Stomach (tissue), 9 donors: ENCODE data around the gene SLC6A5. TPM values are rescaled to one million over a fixed set of nuclear protein-coding genes. Genes with fewer than 3 reads are reported as not detected.

ENCODE experiments used
- DNase-seq, 2 donors: peaks; one replicate each; pipeline versions ENCODE4 v3.0.0 to v3.0.0-alpha.2; 2013 to 2019
- H3K27ac ChIP-seq, 5 donors: fragments of 200-600 bp in 4 of 5; sonication (generic) in 4 of 5; one replicate each; pipeline ENCODE4 v1.5.1; 2013 to 2019; ENCODE audit warnings: mild to moderate bottlenecking in 1 of 5, moderate library complexity in 1 of 5
- H3K27me3 ChIP-seq, 3 donors: fragments of 200-600 bp; sonication (generic); one replicate each; pipeline ENCODE4 v1.5.1; 2017 to 2019; ENCODE audit warnings: mixed run types in 1 of 3
- H3K36me3 ChIP-seq, 4 donors: fragments of 200-600 bp; sonication (generic); 1 replicate in 3 of 4; 2 replicates in 1 of 4; pipeline ENCODE4 v1.5.1; 2016 to 2019
- H3K4me1 ChIP-seq, 4 donors: fragments of 200-600 bp; sonication (generic); one replicate each; pipeline ENCODE4 v1.5.1; 2016 to 2019
- H3K4me3 ChIP-seq, 4 donors: fragments of 200-600 bp; sonication (generic) in 3 of 4; one replicate each; pipeline ENCODE4 v1.5.1; 2016 to 2019; ENCODE audit warnings: mild to moderate bottlenecking in 1 of 4
- H3K9me3 ChIP-seq, 4 donors: fragments of 200-600 bp; sonication (generic); one replicate each; pipeline ENCODE4 v1.5.1; 2016 to 2019
- EP300 ChIP-seq: sonication (generic); formaldehyde crosslinking; IDR thresholded peaks from one replicate; pipeline ENCODE4 v1.6.1; 2017; ENCODE audit warnings: antibody characterized with exemption
- POLR2A ChIP-seq, 4 donors: fragments of 450-650 bp; IDR thresholded peaks; one replicate each; pipeline ENCODE4 v1.6.1; 2016; ENCODE audit warnings: antibody characterized with exemption in 4 of 4, control low read depth in 2 of 4, mild to moderate bottlenecking in 1 of 4, moderate library complexity in 1 of 4
- POLR2AphosphoS5 ChIP-seq, 3 donors: sonication (generic); formaldehyde crosslinking; IDR thresholded peaks; one replicate each; pipeline ENCODE4 v1.6.1; 2016; ENCODE audit warnings: antibody characterized with exemption in 3 of 3
- WGBS, 5 donors: extraction: QIAGEN DNeasy Blood & Tissue Kit in 3 of 5; methylation state at CpG; one replicate each; pipeline versions ENCODE4 v1.1.5 to v1.1.7; 2013 to 2018; 5-methylcytosine and 5-hydroxymethylcytosine counted together
- intact Hi-C: fragments of 100-400 bp; cut with DNase I; formaldehyde crosslinking; loops from one replicate; pipeline ENCODE4 v1.15.1; 2023; ENCODE audit warnings: low total_unique reads
- polyA plus RNA-seq, 3 donors: library from polyadenylated mRNA; stranded (reverse); fragments of 200-250 nt; gene quantifications; one replicate each; pipeline ENCODE4 v1.2.3, GENCODE V29; 2013
- total RNA-seq, 5 donors: library from RNA; depleted of rRNA; stranded (reverse); fragments of >200 nt; gene quantifications; one replicate each; pipeline versions ENCODE4 v1.1.0 to v1.2.3, GENCODE V29; 2014 to 2016
- TF ChIP-seq, protein P1 (sequence below), 7 experiments: fragments of 450-650 bp in 4 of 7; fragments of 200-600 bp in 3 of 7; sonication (generic) in 3 of 7; IDR thresholded peaks; one replicate each; pipeline ENCODE4 v1.5.1; 2016 to 2019; ENCODE audit warnings: antibody characterized with exemption in 7 of 7, control low read depth in 2 of 7, mild to moderate bottlenecking in 1 of 7
- donor health status: healthy with polysubstance abuse.
- donor health status: Bipolar disorder and iron deficiency.
- donor health status: healthy.

Gene SLC6A5
- total and polyA plus RNA-seq, 8 donors = not detected

DNA sequence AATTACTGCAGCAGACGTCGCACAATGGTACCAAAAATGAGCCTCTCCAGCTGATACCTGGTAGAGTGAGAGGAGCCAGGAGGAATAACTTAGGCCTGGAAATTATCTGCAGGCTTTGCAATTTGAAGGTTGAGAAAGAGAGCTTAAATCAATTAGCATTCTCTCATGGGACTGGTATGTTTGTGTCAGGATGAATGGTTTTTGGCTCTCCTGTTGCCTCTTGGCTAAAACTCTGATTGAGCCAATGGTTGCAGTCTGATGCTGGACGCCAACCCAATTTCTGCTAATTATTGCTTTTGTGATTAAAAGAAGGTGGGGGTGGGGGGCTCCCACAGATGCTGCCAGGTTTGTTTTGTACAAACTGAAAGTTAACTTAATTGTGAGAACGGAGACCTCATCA is 57.5 kb downstream of the SLC6A5 start:
- whole genome bisulfite sequencing, 5 donors = 88 to 92% (median 89%) methylated on average over 4 of the region's 4 CpGs
- peaks cover 0 to 3% (median 0%) of the 10 kb centered on the region in 4 donors for H3K9me3 ChIP-seq
- H3K4me3 ChIP-seq = no peak overlapping the region
- peak in 1 of 2 donors; percentile 5 for DNase-seq
- no peak overlapping the region for H3K27ac ChIP-seq
- TF ChIP-seq, protein P1, sequence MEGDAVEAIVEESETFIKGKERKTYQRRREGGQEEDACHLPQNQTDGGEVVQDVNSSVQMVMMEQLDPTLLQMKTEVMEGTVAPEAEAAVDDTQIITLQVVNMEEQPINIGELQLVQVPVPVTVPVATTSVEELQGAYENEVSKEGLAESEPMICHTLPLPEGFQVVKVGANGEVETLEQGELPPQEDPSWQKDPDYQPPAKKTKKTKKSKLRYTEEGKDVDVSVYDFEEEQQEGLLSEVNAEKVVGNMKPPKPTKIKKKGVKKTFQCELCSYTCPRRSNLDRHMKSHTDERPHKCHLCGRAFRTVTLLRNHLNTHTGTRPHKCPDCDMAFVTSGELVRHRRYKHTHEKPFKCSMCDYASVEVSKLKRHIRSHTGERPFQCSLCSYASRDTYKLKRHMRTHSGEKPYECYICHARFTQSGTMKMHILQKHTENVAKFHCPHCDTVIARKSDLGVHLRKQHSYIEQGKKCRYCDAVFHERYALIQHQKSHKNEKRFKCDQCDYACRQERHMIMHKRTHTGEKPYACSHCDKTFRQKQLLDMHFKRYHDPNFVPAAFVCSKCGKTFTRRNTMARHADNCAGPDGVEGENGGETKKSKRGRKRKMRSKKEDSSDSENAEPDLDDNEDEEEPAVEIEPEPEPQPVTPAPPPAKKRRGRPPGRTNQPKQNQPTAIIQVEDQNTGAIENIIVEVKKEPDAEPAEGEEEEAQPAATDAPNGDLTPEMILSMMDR (IDR thresholded peaks at IDR 0.05) = no peak
- TF ChIP-seq POLR2AphosphoS5 (IDR thresholded peaks at IDR 0.05) = no peak
- no peak for TF ChIP-seq EP300
- no peak for TF ChIP-seq POLR2A (IDR thresholded peaks at IDR 0.05)
- intact Hi-C loops = no loop called here
- H3K27me3 ChIP-seq = peaks cover 0 to 7% (median 0%) of the 10 kb centered on the region in 3 donors
- no peaks in the 10 kb centered on the region for H3K36me3 ChIP-seq
- no peaks in the 10 kb centered on the region for H3K4me1 ChIP-seq

DNA sequence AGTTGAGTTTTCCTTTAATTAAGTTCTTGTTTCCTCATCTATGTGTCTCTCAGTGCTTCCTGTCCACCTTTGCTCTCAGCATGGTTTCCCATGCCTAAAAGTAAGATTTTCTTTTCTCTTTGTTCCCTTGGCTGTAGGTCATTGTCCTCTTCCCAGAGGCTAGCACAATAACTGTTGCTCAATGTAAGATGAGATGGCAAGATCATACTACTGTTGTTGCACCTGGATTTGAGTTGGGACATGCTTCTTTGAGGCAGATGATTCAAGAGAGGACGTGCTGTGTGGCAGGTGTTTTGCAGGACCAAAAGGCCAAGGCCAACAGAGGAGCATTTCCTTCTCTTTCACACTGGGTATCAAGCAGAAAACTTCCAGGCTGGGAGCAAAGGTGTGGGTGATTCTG is 58.7 kb downstream of the SLC6A5 start:
- Histone ChIP-seq H3K4me3 (no peak overlapping the region), H3K36me3 (no peaks in the 10 kb centered on the region), H3K27me3 (peaks cover 0 to 7% (median 0%) of the 10 kb centered on the region in 3 donors), H3K9me3 (peaks cover 0 to 5% (median 0%) of the 10 kb centered on the region in 4 donors), H3K4me1 (no peaks in the 10 kb centered on the region), H3K27ac (no peak overlapping the region)
- no peak for DNase-seq
- TF ChIP-seq POLR2A (IDR thresholded peaks at IDR 0.05) (no peak), POLR2AphosphoS5 (IDR thresholded peaks at IDR 0.05) (no peak), EP300 (no peak)
- TF ChIP-seq, protein P1 (IDR thresholded peaks at IDR 0.05) = no peak
- 37 to 62% (median 47%) methylated on average over 1 of the region's 1 CpG for WGBS, 5 donors
- intact Hi-C loops = no loop called here

DNA sequence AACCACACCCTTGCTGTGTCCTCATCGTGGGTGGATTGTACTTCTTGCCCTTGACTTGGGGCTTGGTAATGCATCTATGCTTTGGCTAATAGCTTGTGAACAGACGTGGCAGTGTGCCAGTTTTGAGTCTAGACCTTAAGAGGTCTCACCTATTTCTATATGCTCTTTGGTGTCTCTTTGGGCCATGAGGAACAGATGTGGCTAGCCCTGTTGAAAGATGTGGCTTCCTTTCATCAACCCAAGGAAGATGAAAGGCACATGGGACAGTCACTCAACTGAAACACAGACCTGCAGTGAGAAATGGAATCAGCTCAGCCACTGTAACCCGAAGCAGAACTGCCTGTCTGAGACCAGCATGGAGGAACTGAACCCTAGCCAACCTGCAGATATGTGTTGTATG is 62.0 kb downstream of the SLC6A5 start:
- Histone ChIP-seq H3K27me3 (no peaks in the 10 kb centered on the region), H3K4me1 (no peaks in the 10 kb centered on the region), H3K27ac (no peak overlapping the region), H3K4me3 (no peak overlapping the region), H3K9me3 (peaks cover 0 to 5% (median 0%) of the 10 kb centered on the region in 4 donors), H3K36me3 (no peaks in the 10 kb centered on the region)
- 47 to 65% (median 59%) methylated on average over 3 of the region's 3 CpGs for WGBS, 5 donors
- TF ChIP-seq, protein P1 (IDR thresholded peaks at IDR 0.05) = no peak
- no peak for TF ChIP-seq POLR2A (IDR thresholded peaks at IDR 0.05)
- no peak for TF ChIP-seq EP300
- no peak for TF ChIP-seq POLR2AphosphoS5 (IDR thresholded peaks at IDR 0.05)
- intact Hi-C loops = no loop called here
- no peak for DNase-seq

DNA sequence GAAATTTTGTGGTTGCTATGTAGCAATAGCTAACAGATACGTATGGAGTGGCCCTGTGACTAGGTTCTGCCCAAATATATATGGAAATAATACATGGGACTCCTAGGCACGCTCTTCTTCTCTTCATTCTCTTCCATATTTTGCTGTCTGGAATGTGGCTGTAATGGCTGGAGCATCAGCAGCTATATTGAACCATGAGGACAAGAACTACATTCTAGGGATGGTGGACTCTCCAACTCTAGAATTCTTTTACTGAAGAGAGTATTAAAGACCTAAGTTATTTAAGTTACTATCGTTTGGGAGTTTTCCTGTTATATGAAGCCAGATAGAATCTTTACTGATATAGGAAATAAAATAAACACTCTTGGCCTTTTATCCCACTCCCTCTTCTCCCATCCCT is 62.4 kb downstream of the SLC6A5 start:
- WGBS, 5 donors = 79 to 92% (median 88%) methylated on average over 3 of the region's 3 CpGs

DNA sequence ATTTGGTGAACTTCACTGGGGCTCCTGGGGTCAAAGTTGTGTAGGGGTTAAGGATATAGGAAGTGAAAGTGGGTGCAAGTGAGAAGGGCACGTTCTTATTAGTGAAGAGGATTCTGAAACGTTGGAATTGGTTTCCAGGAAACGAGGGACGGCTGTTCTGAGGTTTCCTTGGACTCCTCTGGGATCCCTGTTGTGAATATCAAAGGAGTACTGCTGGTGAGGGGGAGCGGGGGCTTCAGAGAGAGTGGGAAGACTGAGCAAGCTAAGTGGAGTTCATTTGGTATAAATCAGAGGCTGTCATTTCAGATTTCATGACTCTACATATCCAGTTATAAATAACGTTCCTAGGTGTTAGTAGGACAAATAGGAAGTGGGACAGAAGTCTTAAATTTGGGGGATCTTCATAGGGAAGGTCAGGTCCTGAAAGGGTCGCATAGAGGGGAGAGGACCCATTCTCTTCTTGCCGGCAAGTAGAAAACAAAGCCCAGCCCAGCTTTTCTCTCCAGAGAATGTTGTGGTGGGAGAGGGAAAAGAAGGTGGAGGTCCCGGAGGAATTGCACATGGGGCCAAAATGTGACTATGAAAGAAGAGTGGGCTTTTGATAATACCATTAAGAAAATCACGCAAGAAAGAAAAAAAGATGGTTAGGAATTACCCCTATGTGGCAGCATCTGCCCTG is 68.9 kb downstream of the SLC6A5 start:
- Histone ChIP-seq H3K27me3 (peaks cover 9 to 64% (median 46%) of the 10 kb centered on the region in 3 donors), H3K27ac (no peak overlapping the region), H3K4me1 (peaks cover 8 to 23% (median 19%) of the 10 kb centered on the region in 4 donors), H3K9me3 (no peaks in the 10 kb centered on the region), H3K4me3 (peak overlapping the region in 1 of 4 donors; percentile 27), H3K36me3 (no peaks in the 10 kb centered on the region)
- TF ChIP-seq POLR2A (IDR thresholded peaks at IDR 0.05) = no peak
- no peak for TF ChIP-seq EP300
- no peak for TF ChIP-seq POLR2AphosphoS5 (IDR thresholded peaks at IDR 0.05)
- TF ChIP-seq, protein P1 (IDR thresholded peaks at IDR 0.05) = no peak
- 11 to 28% (median 14%) methylated on average over 10 of the region's 10 CpGs for WGBS, 5 donors
- no peak for DNase-seq
- intact Hi-C loops = no loop called here

More for the DNA sequence above, 62.4 kb downstream of the SLC6A5 start:
- peaks cover 0 to 2% (median 0%) of the 10 kb centered on the region in 3 donors for H3K27me3 ChIP-seq
- no peaks in the 10 kb centered on the region for H3K36me3 ChIP-seq
- no peak overlapping the region for H3K4me3 ChIP-seq
- intact Hi-C loops = no loop called here
- no peak overlapping the region for H3K27ac ChIP-seq
- DNase-seq = no peak
- TF ChIP-seq POLR2A (IDR thresholded peaks at IDR 0.05) (no peak), POLR2AphosphoS5 (IDR thresholded peaks at IDR 0.05) (no peak), EP300 (no peak)
- H3K4me1 ChIP-seq = no peaks in the 10 kb centered on the region
- H3K9me3 ChIP-seq = peaks cover 0 to 5% (median 0%) of the 10 kb centered on the region in 4 donors
